Activated T-helper 1 cell treated with anti-CD3 and anti-CD28 coated beads, Interleukin-12 subunit alpha, Interleukin-12 subunit beta, Interleukin-2, Interleukin-4 antibody, amounts not matched to agents 30 ng/mL and 10 ng/mL and 1 ng/mL, durations not matched to agents 14 hours and 24 hours and 36 hours (primary cell): ENCODE results near the gene SH3GLB1. TPM values are rescaled to one million over a fixed set of nuclear protein-coding genes. Genes with fewer than 3 reads are reported as not detected.

Experiments
- DNase-seq: peaks from one replicate; pipeline ENCODE4 v3.0.0; 2021; ENCODE audit warnings: low spot score
- H3K27ac Mint-ChIP-seq: one replicate; pipeline ENCODE4 v1.8.0; 2021; ENCODE audit warnings: mild to moderate bottlenecking, mixed read lengths
- H3K27me3 Mint-ChIP-seq: one replicate; pipeline ENCODE4 v1.8.0; 2022; ENCODE audit warnings: mild to moderate bottlenecking, moderate library complexity, mixed read lengths; ENCODE audit not compliant: insufficient read depth
- H3K36me3 Mint-ChIP-seq: one replicate; pipeline ENCODE4 v1.8.0; 2021; ENCODE audit warnings: low read depth, mixed read lengths
- H3K4me1 Mint-ChIP-seq: one replicate; pipeline ENCODE4 v1.8.0; 2021; ENCODE audit warnings: low read depth, mixed read lengths
- H3K4me3 Mint-ChIP-seq: one replicate; pipeline ENCODE4 v1.8.0; 2021; ENCODE audit warnings: mild to moderate bottlenecking, moderate library complexity, mixed read lengths
- H3K9me3 Mint-ChIP-seq: one replicate; pipeline ENCODE4 v1.8.0; 2021; ENCODE audit warnings: mixed read lengths
- intact Hi-C: fragments of 100-400 bp; cut with micrococcal nuclease; formaldehyde crosslinking; loops from one replicate; pipeline ENCODE4 v1.15.1; 2024
- total RNA-seq: library from RNA; stranded (reverse); gene quantifications from 2 replicates; pipeline ENCODE4 v1.2.3, GENCODE V29; 2022

SH3GLB1 gene
- total RNA-seq, 1 donor from 2014 or later, result 66.8 TPM

- no peaks in the 10 kb centered on the region for H3K9me3 Mint-ChIP-seq
- intact Hi-C loops, result no loop called here
- no peak overlapping the region for H3K4me3 Mint-ChIP-seq
- no peak for DNase-seq
- peaks cover 1% of the 10 kb centered on the region for H3K27me3 Mint-ChIP-seq
- H3K4me1 Mint-ChIP-seq, result no peaks in the 10 kb centered on the region
- no peak overlapping the region for H3K27ac Mint-ChIP-seq
- no peaks in the 10 kb centered on the region for H3K36me3 Mint-ChIP-seq
These were observed 83.2 kb downstream of the SH3GLB1 start for GRCh38 chr1:86787621-86788020.

DNA sequence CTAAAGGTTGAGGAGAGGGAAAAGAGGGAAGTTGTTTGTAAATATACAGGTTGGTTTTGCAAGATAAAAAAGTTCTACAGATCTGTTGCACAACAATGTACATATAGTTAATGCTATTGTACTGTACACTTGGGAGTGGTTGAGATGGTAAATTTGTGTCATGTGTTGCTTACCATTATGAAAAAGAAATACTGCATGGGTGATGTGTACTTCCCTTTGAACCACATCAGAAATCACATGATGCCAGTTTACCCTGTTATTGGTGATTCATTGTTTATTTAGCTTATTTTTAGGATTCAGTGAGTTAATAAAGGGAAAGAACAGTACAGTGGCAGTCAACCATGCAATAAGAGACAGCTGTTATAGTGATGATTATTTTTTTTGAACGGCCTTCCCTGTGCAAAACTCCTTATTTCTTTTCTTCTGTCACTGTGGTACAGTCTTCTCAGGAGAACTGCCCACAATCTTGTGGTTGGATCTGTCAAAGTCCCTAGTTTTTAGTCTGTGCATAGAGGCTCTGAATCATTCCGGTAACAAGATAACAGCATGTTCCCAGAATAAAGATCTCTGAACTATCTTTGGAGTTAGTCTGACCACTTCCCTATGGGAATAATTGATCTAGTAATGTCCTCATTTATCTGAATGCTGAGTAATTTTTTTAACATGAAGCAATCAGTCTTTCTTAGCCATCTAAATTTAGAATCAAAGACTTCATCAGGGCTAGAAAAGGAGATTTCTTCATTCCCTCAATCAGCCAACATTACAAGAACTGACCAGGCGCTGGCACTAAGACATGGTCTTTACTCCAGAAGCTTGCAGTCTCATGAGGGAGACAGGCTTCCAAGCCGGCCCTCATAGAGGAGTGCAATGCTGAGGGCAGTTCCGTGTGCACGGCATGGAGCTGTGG is 84.2 kb downstream of the SH3GLB1 start:
- Mint-ChIP-seq H3K4me3 (no peak overlapping the region), H3K27me3 (no peaks in the 10 kb centered on the region), H3K27ac (no peak overlapping the region), H3K4me1 (no peaks in the 10 kb centered on the region), H3K9me3 (no peaks in the 10 kb centered on the region), H3K36me3 (no peaks in the 10 kb centered on the region)
- intact Hi-C loops, result no loop called here
- no peak for DNase-seq

DNA sequence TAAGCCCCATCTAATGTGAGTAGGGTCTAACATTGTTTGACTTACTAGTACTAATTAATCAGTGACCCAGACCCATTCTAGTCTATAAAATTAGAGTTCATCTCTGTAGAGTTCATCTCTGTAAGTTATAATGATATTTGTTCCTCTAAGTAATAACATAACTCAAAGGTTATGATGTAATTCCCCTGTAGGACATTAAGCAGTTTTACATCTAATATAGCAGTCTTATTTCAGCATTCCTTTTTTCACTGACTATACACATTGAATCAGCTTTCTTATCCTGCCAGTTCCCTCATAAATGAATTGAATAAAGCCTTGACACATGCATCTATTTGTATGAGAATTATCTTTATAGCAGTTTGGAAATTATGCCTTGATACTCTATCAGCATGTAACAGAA is 90.9 kb downstream of the SH3GLB1 start:
- H3K4me1 Mint-ChIP-seq, result no peaks in the 10 kb centered on the region
- H3K27me3 Mint-ChIP-seq, result no peaks in the 10 kb centered on the region
- no peak overlapping the region for H3K4me3 Mint-ChIP-seq
- H3K36me3 Mint-ChIP-seq, result no peaks in the 10 kb centered on the region
- H3K27ac Mint-ChIP-seq, result no peak overlapping the region
- DNase-seq, result no peak
- H3K9me3 Mint-ChIP-seq, result no peaks in the 10 kb centered on the region
- intact Hi-C loops, result no loop called here

Other genes starting within 250 kb of the SH3GLB1 start
- not detected in 2 replicates for gene CLCA1, start 235.6 kb upstream of the SH3GLB1 start, total RNA-seq
- gene CLCA4, start 157.5 kb upstream of the SH3GLB1 start, total RNA-seq, result not detected in 2 replicates
- 174 and 198 TPM in 2 replicates for gene SELENOF, start 209.6 kb downstream of the SH3GLB1 start, total RNA-seq
- gene HS2ST1, start 210.1 kb downstream of the SH3GLB1 start, total RNA-seq, result 12.1 and 15.0 TPM in 2 replicates